MM.1S (cell line): ENCODE data around the gene ZFR2.

Experiments
- CTCF ChIP-seq: fragments of 300-600 bp; sonication (generic); IDR thresholded peaks from 2 replicates; pipeline ENCODE4 v1.5.1; 2016; ENCODE audit warnings: antibody characterized with exemption, low read length, mixed read lengths
- EZH2phosphoT487 ChIP-seq: fragments of 300-600 bp; sonication (generic); IDR thresholded peaks from 2 replicates; pipeline ENCODE4 v1.6.1; 2018; ENCODE audit warnings: antibody characterized with exemption, low read length

DNA sequence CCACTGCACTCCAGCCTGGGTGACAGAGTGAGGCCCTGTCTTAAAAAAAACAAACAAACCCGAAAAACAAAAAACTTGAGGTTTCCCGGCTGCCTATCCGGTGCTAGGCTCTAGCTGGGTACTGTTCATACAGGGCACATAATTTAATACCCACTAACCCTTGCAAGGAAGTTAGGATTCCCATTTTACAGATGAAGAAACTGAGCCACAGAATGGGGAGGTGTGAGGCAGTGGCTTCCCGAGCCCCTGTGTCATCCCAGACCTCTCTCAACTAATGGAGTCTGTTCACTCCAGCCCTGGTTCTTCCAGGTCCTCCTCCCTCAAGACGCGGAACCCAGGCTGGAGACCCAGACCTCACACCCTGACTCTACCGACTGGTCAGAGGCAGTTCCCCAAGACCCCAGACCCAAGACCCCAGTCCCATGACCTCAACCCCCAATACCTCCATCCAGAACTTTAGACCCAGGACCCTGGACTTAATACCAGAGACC, 107.9 kb downstream of the ZFR2 start:
- no peak for TF ChIP-seq CTCF
- no peak for TF ChIP-seq EZH2phosphoT487
